HEK293 (cell line): ENCODE measurements around the gene GPAM.

ENCODE experiments used
- CTCF ChIA-PET: fragments of 350-600 bp; formaldehyde crosslinking; extraction: SDS; loops from one replicate; lab custom pipeline; 2021; ENCODE audit warnings: antibody characterized with exemption; lab: Yijun Ruan, JAX
- POLR2A ChIA-PET: fragments of 300-600 bp; formaldehyde crosslinking; extraction: SDS; loops from one replicate; lab custom pipeline; 2020; ENCODE audit warnings: antibody characterized with exemption, inconsistent platforms; lab: Yijun Ruan, JAX
- H3K27ac ChIP-seq: fragments of 200-500 bp; sonication (Bioruptor generic); 2 replicates; pipeline ENCODE4 v1.5.1; 2014; ENCODE audit warnings: low read depth, low read length, control low read depth, inconsistent platforms; ENCODE audit errors: extremely low read depth
- H3K36me3 ChIP-seq, 2 experiments: fragments of 200-500 bp in 1 of 2; sonication (Bioruptor generic) in 1 of 2; 1 replicate in 1 of 2; 2 replicates in 1 of 2; pipeline ENCODE4 v1.5.1; 2014 to 2017; ENCODE audit warnings: inconsistent platforms in 2 of 2, low read length in 2 of 2; ENCODE audit not compliant: control insufficient read depth in 2 of 2, insufficient read depth in 1 of 2
- H3K4me1 ChIP-seq: fragments of 200-500 bp; sonication (Bioruptor generic); 2 replicates; pipeline ENCODE4 v1.5.1; 2014; ENCODE audit warnings: mild to moderate bottlenecking, low read length, inconsistent platforms; ENCODE audit not compliant: control insufficient read depth, insufficient read depth
- H3K4me3 ChIP-seq: 2 replicates; pipeline ENCODE4 v1.5.1; 2011; ENCODE audit warnings: low read depth, mild to moderate bottlenecking, control low read depth, low read length, moderate library complexity
- H3K9me3 ChIP-seq: fragments of 200-500 bp; sonication (Bioruptor generic); 2 replicates; pipeline ENCODE4 v1.5.1; 2014; ENCODE audit warnings: low read depth, low read length, inconsistent platforms; ENCODE audit not compliant: control insufficient read depth, insufficient read depth
- AEBP2 ChIP-seq: fragments of 450-650 bp; formaldehyde crosslinking; IDR thresholded peaks from 2 replicates; pipeline ENCODE4 v1.5.1; 2016; ENCODE audit warnings: missing biosample characterization, missing genetic modification characterization, borderline replicate concordance
- ATF2 ChIP-seq: fragments of 450-650 bp; formaldehyde crosslinking; IDR thresholded peaks from 2 replicates; pipeline ENCODE4 v1.5.1; 2016; ENCODE audit warnings: missing biosample characterization, missing genetic modification characterization, low read depth
- GLI2 ChIP-seq: fragments of 450-650 bp; formaldehyde crosslinking; IDR thresholded peaks from 2 replicates; pipeline ENCODE4; 2017; ENCODE audit warnings: missing biosample characterization, missing genetic modification characterization, low read depth, borderline replicate concordance
- GLIS1 ChIP-seq: fragments of 450-650 bp; formaldehyde crosslinking; IDR thresholded peaks from 2 replicates; pipeline ENCODE4 v1.5.1; 2016; ENCODE audit warnings: missing biosample characterization, missing genetic modification characterization
- IKZF3 ChIP-seq: fragments of 450-650 bp; IDR thresholded peaks from 2 replicates; pipeline ENCODE4 v1.5.0; 2018; ENCODE audit warnings: missing biosample characterization, mild to moderate bottlenecking, missing genetic modification characterization, moderate library complexity
- KLF1 ChIP-seq: fragments of 450-650 bp; formaldehyde crosslinking; IDR thresholded peaks from 2 replicates; pipeline ENCODE4 v1.5.1; 2016; ENCODE audit warnings: missing biosample characterization, missing genetic modification characterization
- OSR2 ChIP-seq: fragments of 450-650 bp; formaldehyde crosslinking; IDR thresholded peaks from 2 replicates; pipeline ENCODE4 v1.5.1; 2016; ENCODE audit warnings: missing biosample characterization, missing genetic modification characterization
- SP3 ChIP-seq: fragments of 450-650 bp; formaldehyde crosslinking; IDR thresholded peaks from 2 replicates; pipeline ENCODE4 v1.5.1; 2016; ENCODE audit warnings: missing biosample characterization, missing genetic modification characterization
- ZBTB1 ChIP-seq: fragments of 450-650 bp; formaldehyde crosslinking; IDR thresholded peaks from 2 replicates; pipeline ENCODE4 v1.5.1; 2016; ENCODE audit warnings: missing biosample characterization, missing genetic modification characterization
- ZBTB20 ChIP-seq: fragments of 450-650 bp; formaldehyde crosslinking; IDR thresholded peaks from 2 replicates; pipeline ENCODE4 v1.5.1; 2016; ENCODE audit warnings: missing biosample characterization, missing genetic modification characterization
- ZBTB21 ChIP-seq: fragments of 450-650 bp; formaldehyde crosslinking; IDR thresholded peaks from 2 replicates; pipeline ENCODE4 v1.5.1; 2017; ENCODE audit warnings: missing biosample characterization, missing genetic modification characterization
- ZFP41 ChIP-seq: fragments of 450-650 bp; formaldehyde crosslinking; IDR thresholded peaks from 2 replicates; pipeline ENCODE4 v1.5.1; 2016; ENCODE audit warnings: missing biosample characterization, missing genetic modification characterization, borderline replicate concordance
- ZNF248 ChIP-seq: fragments of 450-650 bp; formaldehyde crosslinking; IDR thresholded peaks from 2 replicates; pipeline ENCODE4 v1.5.1; 2017; ENCODE audit warnings: missing biosample characterization, missing genetic modification characterization
- ZNF266 ChIP-seq: fragments of 450-650 bp; formaldehyde crosslinking; IDR thresholded peaks from 2 replicates; pipeline ENCODE4 v1.5.1; 2016; ENCODE audit warnings: missing biosample characterization, missing genetic modification characterization, low read depth
- ZNF335 ChIP-seq: fragments of 450-650 bp; formaldehyde crosslinking; conservative IDR thresholded peaks from 2 replicates; pipeline ENCODE4 v1.5.1; 2016; ENCODE audit warnings: missing biosample characterization, missing genetic modification characterization
- ZNF350 ChIP-seq: fragments of 450-650 bp; formaldehyde crosslinking; IDR thresholded peaks from 2 replicates; pipeline ENCODE4 v1.5.0; 2017; ENCODE audit warnings: missing biosample characterization, mild to moderate bottlenecking, missing genetic modification characterization
- ZNF501 ChIP-seq: fragments of 450-650 bp; formaldehyde crosslinking; IDR thresholded peaks from 2 replicates; pipeline ENCODE4 v1.5.1; 2016; ENCODE audit warnings: missing biosample characterization, missing genetic modification characterization
- ZNF571 ChIP-seq: fragments of 450-650 bp; formaldehyde crosslinking; IDR thresholded peaks from 2 replicates; pipeline ENCODE4 v1.5.0; 2017; ENCODE audit warnings: missing biosample characterization, missing genetic modification characterization
- ZNF629 ChIP-seq: fragments of 450-650 bp; formaldehyde crosslinking; IDR thresholded peaks from 2 replicates; pipeline ENCODE4 v1.5.1; 2017; ENCODE audit warnings: missing biosample characterization, missing genetic modification characterization
- ZNF776 ChIP-seq: fragments of 450-650 bp; formaldehyde crosslinking; IDR thresholded peaks from 2 replicates; pipeline ENCODE4 v1.5.0; 2017; ENCODE audit warnings: missing biosample characterization, missing genetic modification characterization, borderline replicate concordance
- TF ChIP-seq, protein P1 (sequence below): fragments of 450-650 bp; formaldehyde crosslinking; IDR thresholded peaks from 2 replicates; pipeline ENCODE4 v1.5.1; 2016; ENCODE audit warnings: missing biosample characterization, missing genetic modification characterization
- TF ChIP-seq, protein P2 (sequence below): sonication (generic); formaldehyde crosslinking; IDR thresholded peaks from 2 replicates; pipeline ENCODE4 v1.8.1; 2022; ENCODE audit warnings: mild to moderate bottlenecking, moderate library complexity, missing genetic modification reagents
- TF ChIP-seq, protein P3 (sequence below): fragments of 450-650 bp; formaldehyde crosslinking; IDR thresholded peaks from 2 replicates; pipeline ENCODE4 v1.5.1; 2017; ENCODE audit warnings: missing biosample characterization, missing genetic modification characterization

GPAM gene

DNA sequence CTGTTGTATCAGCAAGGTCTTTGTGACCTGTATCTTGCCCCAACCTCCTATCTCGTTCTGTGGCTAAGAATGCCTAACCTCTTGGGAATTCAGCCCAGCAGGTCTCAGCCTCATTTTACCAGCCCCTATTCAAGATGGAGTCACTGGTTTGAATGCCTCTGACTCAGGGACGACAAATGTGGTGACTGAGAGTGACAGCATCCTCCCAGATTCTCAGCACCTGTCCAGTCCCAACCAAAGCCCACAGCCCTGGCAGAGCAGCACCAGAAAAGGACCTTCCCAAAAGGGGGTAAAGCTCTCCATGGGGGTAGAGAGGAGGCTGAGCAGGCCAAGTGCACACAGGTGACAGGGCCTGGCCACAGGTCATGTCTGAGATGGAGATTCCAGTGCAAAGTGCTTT lies 35.4 kb upstream of the GPAM start (continued):
- TF ChIP-seq, protein P1, sequence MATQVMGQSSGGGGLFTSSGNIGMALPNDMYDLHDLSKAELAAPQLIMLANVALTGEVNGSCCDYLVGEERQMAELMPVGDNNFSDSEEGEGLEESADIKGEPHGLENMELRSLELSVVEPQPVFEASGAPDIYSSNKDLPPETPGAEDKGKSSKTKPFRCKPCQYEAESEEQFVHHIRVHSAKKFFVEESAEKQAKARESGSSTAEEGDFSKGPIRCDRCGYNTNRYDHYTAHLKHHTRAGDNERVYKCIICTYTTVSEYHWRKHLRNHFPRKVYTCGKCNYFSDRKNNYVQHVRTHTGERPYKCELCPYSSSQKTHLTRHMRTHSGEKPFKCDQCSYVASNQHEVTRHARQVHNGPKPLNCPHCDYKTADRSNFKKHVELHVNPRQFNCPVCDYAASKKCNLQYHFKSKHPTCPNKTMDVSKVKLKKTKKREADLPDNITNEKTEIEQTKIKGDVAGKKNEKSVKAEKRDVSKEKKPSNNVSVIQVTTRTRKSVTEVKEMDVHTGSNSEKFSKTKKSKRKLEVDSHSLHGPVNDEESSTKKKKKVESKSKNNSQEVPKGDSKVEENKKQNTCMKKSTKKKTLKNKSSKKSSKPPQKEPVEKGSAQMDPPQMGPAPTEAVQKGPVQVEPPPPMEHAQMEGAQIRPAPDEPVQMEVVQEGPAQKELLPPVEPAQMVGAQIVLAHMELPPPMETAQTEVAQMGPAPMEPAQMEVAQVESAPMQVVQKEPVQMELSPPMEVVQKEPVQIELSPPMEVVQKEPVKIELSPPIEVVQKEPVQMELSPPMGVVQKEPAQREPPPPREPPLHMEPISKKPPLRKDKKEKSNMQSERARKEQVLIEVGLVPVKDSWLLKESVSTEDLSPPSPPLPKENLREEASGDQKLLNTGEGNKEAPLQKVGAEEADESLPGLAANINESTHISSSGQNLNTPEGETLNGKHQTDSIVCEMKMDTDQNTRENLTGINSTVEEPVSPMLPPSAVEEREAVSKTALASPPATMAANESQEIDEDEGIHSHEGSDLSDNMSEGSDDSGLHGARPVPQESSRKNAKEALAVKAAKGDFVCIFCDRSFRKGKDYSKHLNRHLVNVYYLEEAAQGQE (tag by site-specific recombination): no peak
- TF ChIP-seq OSR2 (tag by site-specific recombination) (no peak), GLIS1 (no peak), SP3 (no peak), ZNF266 (tag by site-specific recombination) (no peak), GLI2 (tag by site-specific recombination) (no peak), ZNF248 (tag by site-specific recombination) (no peak)

- TF ChIP-seq KLF1 (no peak), ZBTB20 (tag by site-specific recombination) (peak; percentile 13; the same call in 1 of the 2 replicates), ZNF501 (tag by site-specific recombination) (no peak)
- Histone ChIP-seq H3K27ac (no peak overlapping the region), H3K36me3 (no peaks in the 10 kb centered on the region), H3K4me1 (no peaks in the 10 kb centered on the region), H3K9me3 (no peaks in the 10 kb centered on the region), H3K4me3 (no peak overlapping the region)
- ChIA-PET CTCF (no interaction called here), POLR2A (no interaction called here)
These were observed 34.4 kb upstream of the GPAM start for GRCh38 chr10:112218036-112218390.

DNA sequence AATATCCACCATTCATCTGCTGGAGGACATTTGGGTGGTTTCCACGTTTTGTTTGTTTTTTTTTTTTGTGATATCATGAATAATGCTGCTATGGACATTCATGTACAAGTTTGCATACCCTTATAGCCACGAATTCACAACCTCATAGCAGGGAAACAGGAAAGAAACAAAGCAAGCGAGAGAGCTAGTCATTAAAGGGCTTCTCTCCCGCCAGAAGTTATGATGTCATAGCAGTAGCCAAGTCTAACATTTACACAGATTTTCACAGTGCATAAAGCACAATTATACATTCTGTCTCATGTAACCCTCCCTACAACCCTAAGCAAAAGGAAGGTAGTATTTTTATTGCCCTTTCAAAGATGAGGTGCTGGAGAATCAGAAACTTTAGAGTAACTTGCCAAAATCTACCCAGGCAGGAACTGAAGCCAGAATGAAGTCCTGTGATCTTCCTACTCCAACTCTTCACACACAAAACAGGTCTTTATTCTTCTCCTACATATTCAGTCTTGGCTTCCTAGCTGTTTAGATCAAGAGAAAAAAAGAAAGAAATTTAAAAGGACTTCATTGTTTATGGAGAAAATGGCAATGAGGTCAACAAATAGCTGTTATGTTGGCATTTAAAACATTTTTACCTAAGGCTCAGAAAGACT lies 33.9 kb upstream of the GPAM start:
- no peaks in the 10 kb centered on the region for H3K36me3 ChIP-seq
- peak; percentile 72 for TF ChIP-seq OSR2 (tag by site-specific recombination)
- 0 out of 2 replicates have a peak, but pooled peaks have one; percentile 18 for TF ChIP-seq ZNF335 (tag by site-specific recombination)
- TF ChIP-seq, protein P2, sequence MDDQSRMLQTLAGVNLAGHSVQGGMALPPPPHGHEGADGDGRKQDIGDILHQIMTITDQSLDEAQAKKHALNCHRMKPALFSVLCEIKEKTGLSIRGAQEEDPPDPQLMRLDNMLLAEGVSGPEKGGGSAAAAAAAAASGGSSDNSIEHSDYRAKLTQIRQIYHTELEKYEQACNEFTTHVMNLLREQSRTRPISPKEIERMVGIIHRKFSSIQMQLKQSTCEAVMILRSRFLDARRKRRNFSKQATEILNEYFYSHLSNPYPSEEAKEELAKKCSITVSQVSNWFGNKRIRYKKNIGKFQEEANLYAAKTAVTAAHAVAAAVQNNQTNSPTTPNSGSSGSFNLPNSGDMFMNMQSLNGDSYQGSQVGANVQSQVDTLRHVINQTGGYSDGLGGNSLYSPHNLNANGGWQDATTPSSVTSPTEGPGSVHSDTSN: no peak
- no peak for TF ChIP-seq IKZF3
- no peak for TF ChIP-seq ZNF571
- TF ChIP-seq ZNF350 (tag by site-specific recombination): no peak
- TF ChIP-seq, protein P3, sequence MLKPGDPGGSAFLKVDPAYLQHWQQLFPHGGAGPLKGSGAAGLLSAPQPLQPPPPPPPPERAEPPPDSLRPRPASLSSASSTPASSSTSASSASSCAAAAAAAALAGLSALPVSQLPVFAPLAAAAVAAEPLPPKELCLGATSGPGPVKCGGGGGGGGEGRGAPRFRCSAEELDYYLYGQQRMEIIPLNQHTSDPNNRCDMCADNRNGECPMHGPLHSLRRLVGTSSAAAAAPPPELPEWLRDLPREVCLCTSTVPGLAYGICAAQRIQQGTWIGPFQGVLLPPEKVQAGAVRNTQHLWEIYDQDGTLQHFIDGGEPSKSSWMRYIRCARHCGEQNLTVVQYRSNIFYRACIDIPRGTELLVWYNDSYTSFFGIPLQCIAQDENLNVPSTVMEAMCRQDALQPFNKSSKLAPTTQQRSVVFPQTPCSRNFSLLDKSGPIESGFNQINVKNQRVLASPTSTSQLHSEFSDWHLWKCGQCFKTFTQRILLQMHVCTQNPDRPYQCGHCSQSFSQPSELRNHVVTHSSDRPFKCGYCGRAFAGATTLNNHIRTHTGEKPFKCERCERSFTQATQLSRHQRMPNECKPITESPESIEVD (tag by site-specific recombination): no peak
- TF ChIP-seq ZNF629 (tag by site-specific recombination): peak; percentile 48
- TF ChIP-seq AEBP2 (tag by site-specific recombination): no peak
- TF ChIP-seq ZNF776: no peak
- TF ChIP-seq ZFP41 (tag by site-specific recombination): no peak
- TF ChIP-seq SP3: no peak
- TF ChIP-seq ATF2: peak; percentile 77
- peak; percentile 77; the same call in 1 of the 2 replicates for TF ChIP-seq ZBTB21 (tag by site-specific recombination)
- TF ChIP-seq ZBTB1: no peak
- no peaks in the 10 kb centered on the region for H3K9me3 ChIP-seq
- H3K4me3 ChIP-seq: no peak overlapping the region
- H3K27ac ChIP-seq: no peak overlapping the region
- ChIA-PET CTCF (no interaction called here), POLR2A (no interaction called here)
- H3K4me1 ChIP-seq: no peaks in the 10 kb centered on the region
